Hepatocyte (in vitro differentiated cells): ENCODE measurements around the gene GLP1R. TPM values are rescaled to one million over a fixed set of nuclear protein-coding genes. Genes with fewer than 3 reads are reported as not detected.

Experiments
- DNase-seq: peaks from one replicate; pipeline ENCODE4 v3.0.0-alpha.2; 2016; ENCODE audit warnings: low spot score
- H2AFZ ChIP-seq: fragments of 200-600 bp; sonication (generic); 2 replicates; pipeline ENCODE4 v1.6.0; 2016; ENCODE audit warnings: antibody characterized with exemption, mild to moderate bottlenecking
- H3K27ac ChIP-seq: fragments of 200-600 bp; sonication (generic); 2 replicates; pipeline ENCODE4 v1.5.1; 2016; ENCODE audit warnings: mild to moderate bottlenecking
- H3K27me3 ChIP-seq: fragments of 200-600 bp; sonication (generic); 2 replicates; pipeline ENCODE4 v1.6.1; 2016
- H3K36me3 ChIP-seq: fragments of 200-600 bp; sonication (generic); replicated peaks from 2 replicates; pipeline ENCODE4 v1.5.1; 2016; ENCODE audit warnings: low read depth; ENCODE audit not compliant: insufficient read depth
- H3K4me1 ChIP-seq: fragments of 200-600 bp; sonication (generic); 2 replicates; pipeline ENCODE4 v1.5.1; 2016; ENCODE audit warnings: mild to moderate bottlenecking, moderate library complexity; ENCODE audit not compliant: insufficient read depth
- H3K4me2 ChIP-seq: fragments of 200-600 bp; sonication (generic); 2 replicates; pipeline ENCODE4 v1.6.0; 2016
- H3K4me3 ChIP-seq: fragments of 200-600 bp; sonication (generic); 2 replicates; pipeline ENCODE4 v1.5.1; 2016; ENCODE audit warnings: mild to moderate bottlenecking
- H3K79me2 ChIP-seq: fragments of 200-600 bp; sonication (generic); 2 replicates; pipeline ENCODE4 v1.6.0; 2017; ENCODE audit warnings: mild to moderate bottlenecking
- H3K9me2 ChIP-seq: fragments of 200-600 bp; sonication (generic); replicated peaks from 2 replicates; pipeline ENCODE4 v1.6.0; 2017; ENCODE audit warnings: mild to moderate bottlenecking; ENCODE audit not compliant: insufficient read depth
- H3K9me3 ChIP-seq: fragments of 200-600 bp; sonication (generic); 2 replicates; pipeline ENCODE4 v1.5.1; 2016; ENCODE audit warnings: low read depth, mild to moderate bottlenecking
- H4K20me1 ChIP-seq: fragments of 200-600 bp; sonication (generic); 2 replicates; pipeline ENCODE4 v1.6.0; 2016; ENCODE audit warnings: mild to moderate bottlenecking; ENCODE audit not compliant: insufficient read depth, poor library complexity, severe bottlenecking
- EZH2 ChIP-seq: fragments of 200-600 bp; sonication (generic); IDR thresholded peaks from 2 replicates; pipeline ENCODE4 v1.6.1; 2016; ENCODE audit warnings: antibody characterized with exemption, mild to moderate bottlenecking, borderline replicate concordance
- EZH2phosphoT487 ChIP-seq: fragments of 200-600 bp; sonication (generic); IDR thresholded peaks from one replicate; pipeline ENCODE4 v1.6.1; 2018; ENCODE audit warnings: antibody characterized with exemption, mild to moderate bottlenecking, low read depth, moderate library complexity; ENCODE audit not compliant: unreplicated experiment, severe bottlenecking
- WGBS: methylation state at CpG from one replicate; pipeline ENCODE4 v1.1.6; 2016; ENCODE audit warnings: low lambda C conversion rate; ENCODE audit errors: missing lambda C conversion rate; 5-methylcytosine and 5-hydroxymethylcytosine counted together
- polyA plus RNA-seq: library from polyadenylated mRNA; unstranded; fragments of >200 nt; fragmentation: Nextera tagmentation; extraction: Ambion mirVana; gene quantifications from 2 replicates; pipeline ENCODE4 v1.2.1, GENCODE V29; 2016
- total RNA-seq: library from RNA; depleted of rRNA; stranded (reverse); fragments of >200 nt; gene quantifications from 2 replicates; pipeline ENCODE4 v1.2.3, GENCODE V29; 2014
- TF ChIP-seq, protein P1 (sequence below): fragments of 200-600 bp; sonication (generic); IDR thresholded peaks from 2 replicates; pipeline ENCODE4 v1.5.1; 2016; ENCODE audit warnings: antibody characterized with exemption, mild to moderate bottlenecking; ENCODE audit not compliant: poor library complexity

The GLP1R gene
- total and polyA plus RNA-seq, 2 experiments from 2014 or later: 0.30 TPM; not detected in 1

DNA sequence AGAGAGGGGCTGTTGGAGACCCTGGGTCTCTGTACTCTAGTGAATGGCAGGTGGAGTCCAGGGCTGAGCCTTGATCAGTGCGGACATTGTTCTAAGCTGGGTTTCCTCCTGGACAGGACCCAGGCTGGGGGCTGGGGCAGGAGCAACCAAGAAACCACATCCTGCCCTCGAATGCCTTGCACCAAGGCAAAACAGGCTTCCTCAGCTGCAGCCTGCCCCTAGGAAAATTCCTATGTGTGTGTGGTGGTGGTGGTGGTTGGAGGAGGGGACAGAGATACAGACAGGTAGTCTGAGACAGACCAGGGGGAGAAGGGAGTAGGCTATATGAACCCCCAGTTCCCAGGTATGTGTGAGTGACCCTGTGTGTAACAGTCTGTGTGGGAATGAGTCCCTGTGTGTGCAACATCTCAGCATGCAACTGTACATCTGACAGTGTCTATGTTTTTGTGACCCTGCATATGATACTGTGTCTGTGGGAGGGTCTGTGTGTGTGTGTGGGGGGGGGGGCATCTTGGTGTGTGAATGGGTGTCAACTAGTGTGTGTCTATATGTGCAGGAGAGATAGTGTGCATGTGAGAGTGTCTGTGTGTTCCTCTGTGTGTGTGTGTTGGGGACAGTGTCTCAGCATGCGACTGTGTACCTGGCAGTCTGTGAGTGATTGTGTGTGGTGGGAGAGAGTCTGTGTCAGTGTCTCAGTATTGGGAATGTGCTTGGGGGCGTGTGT, 3.0 kb downstream of the GLP1R start:
- no peak overlapping the region for H3K4me3 ChIP-seq
- no peak for DNase-seq
- TF ChIP-seq EZH2phosphoT487 (no peak), EZH2 (no peak)
- TF ChIP-seq, protein P1, sequence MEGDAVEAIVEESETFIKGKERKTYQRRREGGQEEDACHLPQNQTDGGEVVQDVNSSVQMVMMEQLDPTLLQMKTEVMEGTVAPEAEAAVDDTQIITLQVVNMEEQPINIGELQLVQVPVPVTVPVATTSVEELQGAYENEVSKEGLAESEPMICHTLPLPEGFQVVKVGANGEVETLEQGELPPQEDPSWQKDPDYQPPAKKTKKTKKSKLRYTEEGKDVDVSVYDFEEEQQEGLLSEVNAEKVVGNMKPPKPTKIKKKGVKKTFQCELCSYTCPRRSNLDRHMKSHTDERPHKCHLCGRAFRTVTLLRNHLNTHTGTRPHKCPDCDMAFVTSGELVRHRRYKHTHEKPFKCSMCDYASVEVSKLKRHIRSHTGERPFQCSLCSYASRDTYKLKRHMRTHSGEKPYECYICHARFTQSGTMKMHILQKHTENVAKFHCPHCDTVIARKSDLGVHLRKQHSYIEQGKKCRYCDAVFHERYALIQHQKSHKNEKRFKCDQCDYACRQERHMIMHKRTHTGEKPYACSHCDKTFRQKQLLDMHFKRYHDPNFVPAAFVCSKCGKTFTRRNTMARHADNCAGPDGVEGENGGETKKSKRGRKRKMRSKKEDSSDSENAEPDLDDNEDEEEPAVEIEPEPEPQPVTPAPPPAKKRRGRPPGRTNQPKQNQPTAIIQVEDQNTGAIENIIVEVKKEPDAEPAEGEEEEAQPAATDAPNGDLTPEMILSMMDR: no peak
- H4K20me1 ChIP-seq: no peaks in the 10 kb centered on the region
- H3K9me3 ChIP-seq: no peaks in the 10 kb centered on the region
- H3K36me3 ChIP-seq: no peaks in the 10 kb centered on the region
- H3K27me3 ChIP-seq: peaks cover 50% of the 10 kb centered on the region
- no peaks in the 10 kb centered on the region for H3K79me2 ChIP-seq
- H3K27ac ChIP-seq: no peak overlapping the region
- 78% methylated on average over 4 of the region's 4 CpGs for WGBS
- no peak overlapping the region for H3K4me2 ChIP-seq
- no peaks in the 10 kb centered on the region for H3K9me2 ChIP-seq
- no peaks in the 10 kb centered on the region for H3K4me1 ChIP-seq
- no peak overlapping the region for H2AFZ ChIP-seq

- Histone ChIP-seq H3K79me2 (no peaks in the 10 kb centered on the region), H3K4me3 (no peak overlapping the region), H3K27ac (no peak overlapping the region), H3K9me2 (no peaks in the 10 kb centered on the region), H2AFZ (no peak overlapping the region), H3K4me1 (no peaks in the 10 kb centered on the region), H3K27me3 (peaks cover 35% of the 10 kb centered on the region), H3K36me3 (no peaks in the 10 kb centered on the region), H3K4me2 (no peak overlapping the region), H3K9me3 (no peaks in the 10 kb centered on the region), H4K20me1 (no peaks in the 10 kb centered on the region)
- no peak for DNase-seq
- WGBS: 87% methylated on average over 4 of the region's 4 CpGs
- no peak for TF ChIP-seq EZH2
- TF ChIP-seq, protein P1: no peak
- no peak for TF ChIP-seq EZH2phosphoT487
Observed at GRCh38 chr6:39053016-39053624, 4.5 kb downstream of the GLP1R start.

GRCh38 chr6:39053854-39054576, 5.4 kb downstream of the GLP1R start:
- DNase-seq: no peak
- H3K9me3 ChIP-seq: no peaks in the 10 kb centered on the region
- 53% methylated on average over 8 of the region's 9 CpGs for WGBS
- no peaks in the 10 kb centered on the region for H4K20me1 ChIP-seq
- no peaks in the 10 kb centered on the region for H3K36me3 ChIP-seq
- H3K4me2 ChIP-seq: no peak overlapping the region
- no peaks in the 10 kb centered on the region for H3K79me2 ChIP-seq
- peaks cover 27% of the 10 kb centered on the region for H3K27me3 ChIP-seq
- H3K4me1 ChIP-seq: no peaks in the 10 kb centered on the region
- H3K9me2 ChIP-seq: no peaks in the 10 kb centered on the region
- no peak overlapping the region for H3K27ac ChIP-seq
- no peak overlapping the region for H3K4me3 ChIP-seq
- no peak overlapping the region for H2AFZ ChIP-seq
- TF ChIP-seq EZH2: no peak
- TF ChIP-seq, protein P1: no peak
- no peak for TF ChIP-seq EZH2phosphoT487
